ENCODE measurements around the gene SARNP. TPM values are rescaled to one million over a fixed set of nuclear protein-coding genes. Genes with fewer than 3 reads are reported as not detected.

Gene SARNP
- total and polyA plus RNA-seq, 10 of the 15 experiments (the other 5 are each of a cell fraction or from before 2014, with no cell fraction given): 77.6 to 445 (median 188) TPM

- no peak for TF ChIP-seq IRF5 (IDR thresholded peaks at IDR 0.05; ENCODE audit: borderline replicate concordance)
- no peak for TF ChIP-seq RBBP5 (conservative IDR thresholded peaks at IDR 0.05)
These were observed 12.6 kb upstream of the SARNP start (continued) for GRCh38 chr12:55829967-55830600.

- FAIRE-seq (no peak), ATAC-seq (no peak), DNase-seq (ENCODE audit: low read depth, low spot score) (no peak)
- ChIA-PET CTCF (interaction anchor here (1.6 to 5.7 kb wide), 4 partner anchors 10 to 112 kb away, joined by 5 to 89 read pairs (median 29); partner anchors contain the start of genes DGKA, ORMDL2, PYM1 and SARNP), POLR2A (interaction anchor here (1.0 to 5.5 kb wide), 3 partner anchors 11 to 146 kb away, joined by 3 to 103 read pairs (median 19); partner anchors contain the start of genes ORMDL2, RAB5B and SARNP), SMC1A (ENCODE audit: uncharacterized antibody, unreplicated experiment) (interaction anchor here (1.1 to 4.1 kb wide), 3 partner anchors 10 to 145 kb away, joined by 3 to 41 read pairs (median 4); partner anchors contain the start of genes ORMDL2, RAB5B and SARNP), RAD21 (ENCODE audit: unreplicated experiment) (interaction anchor here (1.7 to 3.4 kb wide), 4 partner anchors 10 to 105 kb away, joined by 5 to 26 read pairs (median 15); partner anchors contain the start of genes ORMDL2 and SARNP)
- intact Hi-C loops (cut with micrococcal nuclease; ENCODE audit: unreplicated experiment) (loop anchor here (5.0 kb wide), 3 partner anchors 214 to 289 kb away; partner anchors contain the start of genes PA2G4, RPL41, RPS26 and ZC3H10), in situ Hi-C loops (cut with MboI) (loop anchor here (5.0 kb wide), 1 partner anchor 99 kb away; the partner anchor contains the start of gene PYM1)
- Histone ChIP-seq H3K4me1 (ENCODE audit: control insufficient read depth, insufficient read depth, low read length) (peaks cover 21% of the 10 kb centered on the region; the same call in 1 of the 2 replicates), H3K27me3 (replicated peaks in 1 of 2; ENCODE audit: control insufficient read depth in 2 of 2, insufficient read depth in 2 of 2, low read length in 1 of 2) (no peaks in the 10 kb centered on the region), H3K4me2 (ENCODE audit: control insufficient read depth, insufficient read depth) (peak overlapping the region; percentile 85), H4K20me1 (ENCODE audit: control insufficient read depth, insufficient read depth) (no peaks in the 10 kb centered on the region), H3K79me2 (ENCODE audit: control insufficient read depth, insufficient read depth, low read length) (peaks cover 58% of the 10 kb centered on the region), H3K4me3 (peak overlapping the region; percentile 90), H3K9ac (ENCODE audit: control insufficient read depth, insufficient read depth, low read length) (peak overlapping the region; percentile 70), H3K9me3 (replicated peaks; ENCODE audit: control insufficient read depth, insufficient read depth, low read length) (no peaks in the 10 kb centered on the region), H3K27ac (ENCODE audit: control insufficient read depth, insufficient read depth) (peak overlapping the region; percentile 55; the same call in 1 of the 2 replicates), H2AFZ (ENCODE audit: control insufficient read depth, low read depth, low read length) (no peak overlapping the region), H3K36me3 (ENCODE audit: control insufficient read depth in 2 of 2, insufficient read depth in 2 of 2, low read length in 1 of 2) (peaks cover 0 to under 1% of the 10 kb centered on the region in 2 experiments; a peak in 2 of 4 replicates)
- BruUV-seq (replicated peaks): no TSS peak
- WGBS (ENCODE audit: insufficient coverage, insufficient replicate concordance, low lambda C conversion rate, missing lambda C conversion rate): 66% methylated on average over 5 of the region's 5 CpGs
- no peak for TF ChIP-seq NR2F1 (conservative IDR thresholded peaks at IDR 0.05)
- TF ChIP-seq GABPA (IDR thresholded peaks at IDR 0.05; ENCODE audit: low read depth): no peak
- TF ChIP-seq NFYA (IDR thresholded peaks at IDR 0.05; ENCODE audit: borderline replicate concordance, low read depth, low read length): no peak
- no peak for TF ChIP-seq MLLT1 (IDR thresholded peaks at IDR 0.05)
- TF ChIP-seq E2F4 (IDR thresholded peaks at IDR 0.05; ENCODE audit: low read depth, low read length): no peak
- no peak for TF ChIP-seq CREB1 (IDR thresholded peaks at IDR 0.05; ENCODE audit: low read depth)
- no peak for TF ChIP-seq RUNX3 (IDR thresholded peaks at IDR 0.05; ENCODE audit: low read length)
- no peak for TF ChIP-seq CHD1 (IDR thresholded peaks at IDR 0.05; ENCODE audit: low read depth, low read length)
- TF ChIP-seq POLR2AphosphoS5 (IDR thresholded peaks at IDR 0.05; ENCODE audit: low read length): no peak
- TF ChIP-seq NRF1 (conservative IDR thresholded peaks at IDR 0.05; ENCODE audit: low read depth, low read length): no peak
- no peak for TF ChIP-seq EGR1 (IDR thresholded peaks at IDR 0.05; ENCODE audit: borderline replicate concordance in 1 of 2, low read depth in 2 of 2, low read length in 2 of 2)
- TF ChIP-seq ESRRA (IDR thresholded peaks at IDR 0.05; ENCODE audit: low read length): no peak
- no peak for TF ChIP-seq DPF2 (IDR thresholded peaks at IDR 0.05)
- TF ChIP-seq ZNF274 (IDR thresholded peaks at IDR 0.05; ENCODE audit: insufficient read depth, insufficient read length): no peak
These were observed 10.8 kb upstream of the SARNP start for GRCh38 chr12:55828357-55828756.

All from GM12878 (cell line).